PC-9 (cell line): ENCODE measurements around the gene RNF44. TPM values are rescaled to one million over a fixed set of nuclear protein-coding genes. Genes with fewer than 3 reads are reported as not detected.

Experiments used
- BruUV-seq: library from RNA; stranded (reverse); fragments of 400-500 nt; replicated peaks from 2 replicates; lab custom pipeline; 2021; lab: Mats Ljungman, UMichigan
- CTCF ChIA-PET: fragments of 300-600 bp; sonication (Branson Sonifier 250); formaldehyde crosslinking; loops from one replicate; lab custom pipeline; 2022; ENCODE audit warnings: antibody characterized with exemption; lab: Charles Lee
- POLR2A ChIA-PET: fragments of 300-600 bp; sonication (Branson Sonifier 250); formaldehyde crosslinking; loops from one replicate; lab custom pipeline; 2022; ENCODE audit warnings: antibody characterized with exemption; ENCODE audit not compliant: unreplicated experiment; lab: Charles Lee
- DNase-seq, 2 experiments: peaks; one replicate each; pipeline versions ENCODE4 v3.0.0 to v3.0.0-alpha.2; 2015 to 2022; ENCODE audit warnings: mixed read lengths in 1 of 2
- H2AFZ ChIP-seq: fragments of 200-600 bp; sonication (generic); 2 replicates; pipeline ENCODE4 v1.8.1; 2017; ENCODE audit warnings: antibody characterized with exemption
- H3F3A ChIP-seq: fragments of 200-600 bp; sonication (generic); 2 replicates; pipeline ENCODE4 v1.8.1; 2017; ENCODE audit warnings: antibody characterized with exemption, mild to moderate bottlenecking, low read depth; ENCODE audit not compliant: insufficient read depth
- H3K27ac ChIP-seq: fragments of 200-600 bp; sonication (generic); 2 replicates; pipeline ENCODE4 v1.6.1; 2016; ENCODE audit warnings: mixed run types
- H3K27me3 ChIP-seq: fragments of 200-600 bp; sonication (generic); 2 replicates; pipeline ENCODE4 v1.6.1; 2016; ENCODE audit warnings: low read depth, mixed run types; ENCODE audit not compliant: insufficient read depth
- H3K36me3 ChIP-seq: fragments of 200-600 bp; sonication (generic); 2 replicates; pipeline ENCODE4 v1.6.1; 2016; ENCODE audit warnings: low read depth, mixed run types
- H3K4me1 ChIP-seq: fragments of 200-600 bp; sonication (generic); replicated peaks from 2 replicates; pipeline ENCODE4 v1.6.1; 2016; ENCODE audit warnings: mixed run types; ENCODE audit not compliant: insufficient read depth
- H3K4me2 ChIP-seq: fragments of 200-600 bp; sonication (generic); 2 replicates; pipeline ENCODE4 v1.6.1; 2017; ENCODE audit warnings: mixed run types
- H3K4me3 ChIP-seq: fragments of 200-600 bp; sonication (generic); 2 replicates; pipeline ENCODE4 v1.6.1; 2016; ENCODE audit warnings: mixed run types
- H3K79me2 ChIP-seq: fragments of 200-600 bp; sonication (generic); 2 replicates; pipeline ENCODE4 v1.6.1; 2017; ENCODE audit warnings: low read depth, mixed run types
- H3K9me2 ChIP-seq: fragments of 200-600 bp; sonication (generic); 2 replicates; pipeline ENCODE4 v1.8.1; 2017; ENCODE audit warnings: mild to moderate bottlenecking; ENCODE audit not compliant: insufficient read depth
- H3K9me3 ChIP-seq: fragments of 200-600 bp; sonication (generic); 2 replicates; pipeline ENCODE4 v1.8.1; 2016; ENCODE audit warnings: low read depth; ENCODE audit not compliant: insufficient read depth
- H4K20me1 ChIP-seq: fragments of 200-600 bp; sonication (generic); 2 replicates; pipeline ENCODE4 v1.8.1; 2017; ENCODE audit not compliant: insufficient read depth
- EZH2 ChIP-seq: fragments of 200-600 bp; sonication (generic); IDR thresholded peaks from 2 replicates; pipeline ENCODE4 v1.8.0; 2017; ENCODE audit warnings: antibody characterized with exemption, low read depth
- intact Hi-C: fragments of 100-400 bp; cut with micrococcal nuclease; formaldehyde crosslinking; loops from one replicate; pipeline ENCODE4 v1.10.0; 2022; ENCODE audit not compliant: unreplicated experiment
- total RNA-seq: library from RNA; stranded (reverse); gene quantifications from 2 replicates; pipeline ENCODE4 v1.2.3, GENCODE V29; 2021
- TF ChIP-seq, protein P1 (sequence below): fragments of 200-600 bp; sonication (generic); conservative IDR thresholded peaks from 2 replicates; pipeline ENCODE4 v1.6.1; 2017; ENCODE audit warnings: mixed run types, antibody characterized with exemption, mild to moderate bottlenecking, moderate library complexity

The RNF44 gene
- total RNA-seq, 1 experiment from 2014 or later = 87.4 TPM

- Histone ChIP-seq H2AFZ (no peak overlapping the region), H3K4me2 (no peak overlapping the region), H3K36me3 (no peaks in the 10 kb centered on the region), H3K9me3 (no peaks in the 10 kb centered on the region), H3K27me3 (no peaks in the 10 kb centered on the region), H3K4me3 (no peak overlapping the region), H3K9me2 (no peaks in the 10 kb centered on the region), H4K20me1 (no peaks in the 10 kb centered on the region), H3K4me1 (no peaks in the 10 kb centered on the region), H3K27ac (no peak overlapping the region), H3K79me2 (no peaks in the 10 kb centered on the region), H3F3A (peaks cover 12% of the 10 kb centered on the region; the same call in 1 of the 2 replicates)
- TF ChIP-seq EZH2 = no peak
- TF ChIP-seq, protein P1, sequence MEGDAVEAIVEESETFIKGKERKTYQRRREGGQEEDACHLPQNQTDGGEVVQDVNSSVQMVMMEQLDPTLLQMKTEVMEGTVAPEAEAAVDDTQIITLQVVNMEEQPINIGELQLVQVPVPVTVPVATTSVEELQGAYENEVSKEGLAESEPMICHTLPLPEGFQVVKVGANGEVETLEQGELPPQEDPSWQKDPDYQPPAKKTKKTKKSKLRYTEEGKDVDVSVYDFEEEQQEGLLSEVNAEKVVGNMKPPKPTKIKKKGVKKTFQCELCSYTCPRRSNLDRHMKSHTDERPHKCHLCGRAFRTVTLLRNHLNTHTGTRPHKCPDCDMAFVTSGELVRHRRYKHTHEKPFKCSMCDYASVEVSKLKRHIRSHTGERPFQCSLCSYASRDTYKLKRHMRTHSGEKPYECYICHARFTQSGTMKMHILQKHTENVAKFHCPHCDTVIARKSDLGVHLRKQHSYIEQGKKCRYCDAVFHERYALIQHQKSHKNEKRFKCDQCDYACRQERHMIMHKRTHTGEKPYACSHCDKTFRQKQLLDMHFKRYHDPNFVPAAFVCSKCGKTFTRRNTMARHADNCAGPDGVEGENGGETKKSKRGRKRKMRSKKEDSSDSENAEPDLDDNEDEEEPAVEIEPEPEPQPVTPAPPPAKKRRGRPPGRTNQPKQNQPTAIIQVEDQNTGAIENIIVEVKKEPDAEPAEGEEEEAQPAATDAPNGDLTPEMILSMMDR = no peak
- ChIA-PET POLR2A (no interaction called here), CTCF (interaction anchor here (0.6 kb wide), 1 partner anchor 103 kb away, joined by 14 read pairs; no protein-coding TSS in a partner anchor)
- no peak for DNase-seq
- no TSS peak for BruUV-seq
- intact Hi-C loops = no loop called here
Observed at GRCh38 chr5:176524138-176524537, 13.1 kb downstream of the RNF44 start.

DNA sequence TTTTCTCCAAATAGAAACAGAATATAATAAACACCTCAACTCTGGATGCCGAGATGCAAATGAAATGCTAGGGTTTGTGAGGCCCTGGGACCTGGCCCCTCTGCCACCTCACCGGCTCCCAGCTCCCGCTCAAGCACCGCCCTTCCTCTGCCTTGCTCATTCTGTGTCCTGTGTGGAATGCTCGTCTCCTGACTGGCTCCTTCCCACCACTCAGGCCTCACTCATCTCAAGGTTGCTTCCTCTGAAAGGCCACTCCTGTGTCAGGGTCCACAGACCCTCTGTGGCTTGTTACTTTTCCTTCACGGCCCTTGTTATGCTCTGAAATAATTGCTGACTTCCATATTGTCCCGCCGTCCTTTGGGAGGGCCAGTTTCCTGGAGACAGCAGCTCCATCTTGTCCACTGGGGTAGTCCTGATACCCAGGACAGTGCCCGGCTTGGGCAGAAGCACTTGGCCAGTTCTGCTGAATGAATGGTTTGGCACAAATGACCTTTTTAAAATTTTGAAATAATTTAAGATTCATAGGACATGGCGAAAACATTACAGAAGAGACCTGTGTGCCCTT, 15.4 kb downstream of the RNF44 start:
- Histone ChIP-seq H3F3A (peaks cover 12% of the 10 kb centered on the region; the same call in 1 of the 2 replicates), H2AFZ (no peak overlapping the region), H3K9me2 (no peaks in the 10 kb centered on the region), H3K4me3 (no peak overlapping the region), H3K9me3 (no peaks in the 10 kb centered on the region), H3K36me3 (no peaks in the 10 kb centered on the region), H3K4me2 (no peak overlapping the region), H3K27me3 (no peaks in the 10 kb centered on the region), H3K4me1 (peaks cover 6% of the 10 kb centered on the region), H4K20me1 (no peaks in the 10 kb centered on the region), H3K27ac (no peak overlapping the region), H3K79me2 (no peaks in the 10 kb centered on the region)
- DNase-seq = no peak
- intact Hi-C loops = no loop called here
- BruUV-seq = no TSS peak
- TF ChIP-seq EZH2 = no peak
- TF ChIP-seq, protein P1 = no peak
- CTCF ChIA-PET = no interaction called here
- POLR2A ChIA-PET = no interaction called here

GRCh38 chr5:176521286-176521685, 15.9 kb downstream of the RNF44 start:
- Histone ChIP-seq H3K4me2 (no peak overlapping the region), H3K36me3 (no peaks in the 10 kb centered on the region), H4K20me1 (no peaks in the 10 kb centered on the region), H3K79me2 (no peaks in the 10 kb centered on the region), H3K4me1 (peaks cover 8% of the 10 kb centered on the region), H2AFZ (no peak overlapping the region), H3K27ac (no peak overlapping the region), H3F3A (peaks cover 9% of the 10 kb centered on the region; the same call in 1 of the 2 replicates), H3K9me2 (no peaks in the 10 kb centered on the region), H3K9me3 (no peaks in the 10 kb centered on the region), H3K4me3 (no peak overlapping the region), H3K27me3 (no peaks in the 10 kb centered on the region)
- no peak for DNase-seq
- BruUV-seq = no TSS peak
- no peak for TF ChIP-seq EZH2
- TF ChIP-seq, protein P1 = no peak
- POLR2A ChIA-PET = no interaction called here
- intact Hi-C loops = no loop called here
- CTCF ChIA-PET = no interaction called here
